ENCODE data around the gene EEIG1.

The EEIG1 gene

GRCh38 chr9:127999461-127999860 is 18.7 kb upstream of the EEIG1 start:
- DNase-seq: no peak

DNA sequence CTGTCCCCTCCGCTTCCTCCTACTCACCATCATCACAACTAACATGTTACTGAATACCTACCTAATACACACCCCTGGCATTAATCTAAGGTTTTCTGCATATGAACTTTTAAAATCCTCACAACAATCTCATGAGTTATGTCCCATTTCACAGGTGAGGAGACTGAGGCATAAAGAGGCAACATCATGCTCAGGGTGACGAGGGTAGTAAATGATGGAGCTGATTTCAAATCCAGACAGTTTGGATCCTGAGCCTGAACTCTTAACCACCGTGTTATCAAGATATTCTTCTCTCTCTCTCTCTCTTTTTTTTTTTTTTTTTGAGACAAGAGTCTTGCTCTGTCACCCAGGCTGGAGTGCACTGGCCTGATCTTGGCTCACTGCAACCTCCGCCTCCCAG is 12.9 kb upstream of the EEIG1 start:
- DNase-seq: no peak

DNA sequence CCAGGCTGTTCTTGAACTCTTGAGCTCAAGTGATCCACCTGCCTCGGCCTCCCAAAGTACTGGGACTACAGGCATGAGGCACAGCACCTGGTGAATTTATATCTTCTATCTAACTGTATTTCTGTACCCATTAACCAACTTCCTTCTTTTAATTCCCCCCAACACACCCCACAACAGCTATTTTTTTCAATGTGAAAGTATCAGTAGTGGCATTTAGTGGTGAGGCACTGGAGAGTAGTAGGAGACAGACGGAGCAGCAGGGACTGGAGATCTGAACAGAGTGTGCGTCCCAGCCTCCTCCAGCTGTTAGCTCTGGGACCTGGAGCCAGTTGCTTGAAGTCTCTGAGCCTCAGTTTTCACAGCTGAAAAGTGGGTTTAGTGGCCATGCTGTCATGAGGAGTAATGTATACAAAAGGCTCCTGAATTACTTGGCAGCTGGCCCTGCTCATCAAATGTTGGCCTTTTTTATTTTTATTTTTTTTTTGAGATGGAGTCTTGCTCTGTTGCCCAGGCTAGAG is 11.0 kb upstream of the EEIG1 start:
- no peak for DNase-seq

- DNase-seq: no peak
Observed at GRCh38 chr9:127991017-127991756, 10.4 kb upstream of the EEIG1 start.

DNA sequence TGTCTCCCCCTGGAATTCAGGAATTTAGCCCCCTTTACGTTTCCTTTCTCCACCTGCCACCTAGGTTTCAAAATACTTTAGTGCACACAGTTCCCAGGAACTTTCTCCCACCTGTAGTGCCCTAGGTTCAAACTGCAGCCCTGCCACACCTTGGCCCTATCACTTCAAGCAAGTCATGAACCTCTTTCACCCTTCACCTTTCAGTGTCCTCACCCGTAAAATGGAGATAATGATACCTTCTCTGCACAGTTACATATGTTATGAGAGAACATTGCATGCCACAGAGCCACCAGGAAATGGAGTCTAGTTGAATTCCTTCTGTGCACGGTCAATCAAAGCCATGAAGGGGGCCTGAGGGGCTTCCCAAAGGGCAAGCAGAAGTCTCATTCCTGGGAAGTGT is 9.8 kb upstream of the EEIG1 start:
- no peak for DNase-seq

GRCh38 chr9:127989094-127989493 is 8.3 kb upstream of the EEIG1 start:
- DNase-seq: no peak

- DNase-seq: no peak
Observed at GRCh38 chr9:127987103-127987614, 6.4 kb upstream of the EEIG1 start.

- no peak for DNase-seq
Observed at GRCh38 chr9:127985011-127985410, 4.2 kb upstream of the EEIG1 start.

DNA sequence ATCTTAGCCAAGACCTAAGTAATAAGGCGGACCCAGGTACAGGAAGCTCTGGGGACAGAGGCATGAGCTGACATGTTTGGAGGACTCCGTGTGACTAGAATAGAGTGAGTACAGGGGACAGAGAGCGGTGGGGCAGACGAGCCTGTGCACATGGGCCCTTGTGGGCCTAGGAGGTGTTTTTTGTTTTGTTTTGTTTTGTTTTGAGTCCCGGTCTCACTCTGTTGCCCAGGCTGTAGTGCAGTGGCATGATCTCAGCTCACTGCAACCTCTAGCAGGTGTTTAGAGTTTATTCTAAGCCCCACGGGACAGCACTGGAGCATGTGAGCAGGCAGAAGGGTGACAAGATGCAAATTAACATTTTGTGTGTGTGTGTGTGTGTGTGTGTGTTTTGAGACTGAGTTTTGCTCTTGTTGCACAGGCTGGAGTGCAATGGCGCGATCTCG is 3.1 kb upstream of the EEIG1 start:
- no peak for DNase-seq

- no peak for DNase-seq
Observed at GRCh38 chr9:127982912-127983311, 2.1 kb upstream of the EEIG1 start.

- DNase-seq: no peak
Observed at GRCh38 chr9:127981559-127982121, 851 bp upstream of the EEIG1 start.

DNA sequence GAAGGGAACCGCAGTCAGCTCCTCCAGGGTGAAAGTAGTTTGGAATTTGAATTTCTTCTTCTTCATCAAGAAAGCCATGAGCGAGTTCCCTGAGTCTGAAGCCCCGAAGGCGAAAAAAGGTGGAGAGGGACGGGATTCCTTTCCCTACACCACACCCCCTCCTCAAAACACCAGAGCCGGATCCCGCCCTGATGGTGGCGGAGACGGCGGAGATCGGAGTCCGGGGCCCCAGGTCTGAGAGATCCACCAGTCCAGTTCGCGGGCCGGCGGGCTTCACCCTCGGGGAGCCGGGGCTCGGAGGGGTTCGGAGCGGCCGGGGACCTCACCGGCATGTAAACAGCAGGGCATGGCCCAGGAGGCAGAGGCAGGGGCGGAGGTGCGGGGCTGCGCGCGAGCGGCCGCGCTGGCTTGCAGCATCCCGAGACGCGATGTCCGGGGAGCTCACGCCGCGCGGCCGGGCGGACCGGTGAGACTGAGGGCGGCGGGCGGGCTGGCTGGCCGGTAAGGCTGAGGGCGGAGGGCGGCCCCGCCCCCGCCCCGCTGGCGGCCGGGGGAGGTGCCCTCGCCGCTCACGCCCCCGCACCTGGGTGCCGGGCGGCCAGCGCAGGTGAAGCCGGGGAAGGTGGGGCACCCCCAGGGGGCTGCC is 606 bp downstream of the EEIG1 start:
- DNase-seq: peak; percentile 45

DNA sequence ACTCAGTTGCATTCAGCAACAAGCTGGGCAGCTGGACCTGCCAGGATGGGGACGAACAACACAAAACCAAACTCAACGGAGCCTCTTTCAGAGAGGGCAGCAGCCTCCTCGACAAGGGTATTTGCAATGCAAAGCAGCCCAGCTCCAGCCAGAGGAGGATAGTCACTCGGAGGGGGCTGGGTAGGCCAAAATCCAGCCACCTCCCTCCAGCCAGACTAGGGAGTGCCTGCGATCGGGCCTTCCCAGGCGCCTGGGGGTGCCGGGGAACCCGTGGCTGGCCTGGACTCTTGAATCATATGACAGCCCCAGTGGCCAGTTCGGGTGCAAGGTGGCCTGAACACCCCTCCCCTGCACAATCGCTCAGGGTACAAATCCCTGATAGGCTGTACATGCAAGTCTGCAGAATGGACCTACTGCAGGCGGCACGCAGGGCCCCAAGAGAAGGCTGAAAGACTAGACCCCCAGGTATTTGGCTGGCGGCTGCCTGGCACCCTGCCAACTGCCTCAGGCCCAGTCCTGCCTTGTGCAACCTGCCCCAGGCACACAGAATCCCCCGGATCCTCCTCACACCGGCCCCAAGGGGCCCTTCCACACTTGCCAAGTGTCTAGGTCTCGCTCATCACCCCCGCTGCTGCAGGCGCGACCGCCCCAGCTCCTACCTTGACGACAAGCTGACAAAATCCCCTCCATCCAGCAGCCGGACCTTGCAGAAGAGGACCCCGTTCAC is 1.3 kb downstream of the EEIG1 start:
- DNase-seq: no peak

DNA sequence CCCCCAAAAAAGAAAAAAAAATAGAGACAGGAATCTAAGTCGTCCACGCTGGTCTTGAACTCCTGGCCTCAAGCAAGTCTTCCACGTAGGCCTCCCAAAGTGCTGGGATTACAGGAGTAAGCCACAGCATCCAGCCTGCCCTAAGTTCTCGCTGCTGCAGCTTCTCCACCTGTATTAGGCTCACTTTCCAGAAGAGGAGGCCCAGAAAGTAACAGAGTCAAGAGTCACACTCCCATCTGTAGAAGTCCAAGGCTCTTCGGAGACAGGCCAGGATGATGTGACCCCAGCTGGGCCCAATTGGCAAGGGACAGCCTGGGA is 1.8 kb downstream of the EEIG1 start:
- DNase-seq: no peak

DNA sequence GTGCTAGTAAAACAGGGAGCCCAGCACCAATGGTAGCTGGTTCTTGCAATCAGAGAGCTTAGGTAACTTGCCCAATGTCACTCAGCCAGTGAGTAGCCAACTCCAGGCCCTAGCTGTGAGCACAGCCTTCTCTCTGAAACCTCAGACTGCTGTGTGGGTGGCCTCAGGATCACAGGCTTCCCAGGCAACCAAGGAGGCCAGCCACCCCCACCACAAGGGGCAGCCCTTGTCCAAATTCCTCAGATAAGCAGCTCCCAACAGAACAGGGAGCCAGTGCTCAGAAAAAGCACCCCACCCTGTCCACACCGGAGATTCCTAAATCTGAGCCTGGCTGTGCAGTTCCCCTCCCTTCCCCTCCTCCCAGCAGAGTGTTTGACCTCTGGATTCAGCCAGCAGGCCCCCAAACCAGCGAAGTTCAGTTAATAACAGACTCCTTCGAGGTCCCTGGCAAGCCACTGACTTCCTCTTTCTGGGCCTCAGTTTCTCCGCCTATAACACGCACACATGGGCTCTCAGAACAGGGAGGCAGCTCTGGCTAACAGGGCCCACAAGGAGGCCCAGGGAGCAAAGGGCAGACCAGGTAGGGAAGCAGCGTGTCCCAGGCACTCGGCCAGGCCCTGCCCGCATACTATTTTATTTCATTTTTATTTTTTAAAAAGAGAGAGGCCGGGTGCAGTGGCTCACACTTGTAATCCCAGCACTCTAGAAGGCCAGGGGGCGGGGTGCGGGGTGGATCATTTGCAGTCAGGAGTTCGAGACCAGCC is 2.7 kb downstream of the EEIG1 start:
- DNase-seq: no peak

DNA sequence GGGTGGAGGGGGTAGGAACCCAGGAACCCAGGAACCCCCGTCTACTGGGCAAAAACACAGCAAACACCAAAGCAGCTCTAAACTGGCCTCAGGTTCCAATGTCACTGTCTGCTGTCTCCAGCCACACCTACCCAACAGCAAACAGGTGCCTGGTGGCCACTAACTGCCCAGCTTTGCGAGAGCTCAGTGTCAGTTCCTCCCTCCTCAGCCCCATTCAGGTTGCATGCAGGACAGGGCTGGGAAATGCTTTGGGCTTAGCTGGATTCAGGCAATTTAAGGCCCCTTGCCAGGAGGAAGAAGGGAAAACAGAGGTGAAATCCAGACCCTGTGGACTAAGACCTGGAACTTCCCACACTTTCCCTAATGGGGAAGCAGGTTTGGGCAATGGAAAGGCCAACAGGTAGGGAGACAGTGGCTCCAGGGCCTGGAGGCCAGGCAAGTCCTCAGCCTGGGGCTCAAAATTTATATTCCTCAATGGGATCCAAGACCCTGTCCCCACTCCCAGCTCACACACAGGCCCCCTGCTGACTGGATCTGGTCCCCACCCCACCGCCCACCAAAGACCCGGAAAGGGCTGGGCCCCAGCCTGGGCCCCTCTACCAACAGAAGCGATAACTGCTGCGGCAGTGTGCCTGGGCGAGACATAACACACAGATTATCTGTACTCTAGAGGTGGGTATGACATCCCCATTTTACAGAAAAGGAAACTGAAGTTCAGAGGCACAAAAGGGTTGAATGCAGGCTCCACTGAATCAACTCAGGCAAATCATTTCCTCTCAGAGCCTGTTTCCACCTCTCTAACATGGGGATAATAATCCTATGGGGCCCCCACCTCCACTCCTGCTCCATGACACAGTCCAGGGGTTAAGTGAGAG is 3.5 kb downstream of the EEIG1 start:
- no peak for DNase-seq

DNA sequence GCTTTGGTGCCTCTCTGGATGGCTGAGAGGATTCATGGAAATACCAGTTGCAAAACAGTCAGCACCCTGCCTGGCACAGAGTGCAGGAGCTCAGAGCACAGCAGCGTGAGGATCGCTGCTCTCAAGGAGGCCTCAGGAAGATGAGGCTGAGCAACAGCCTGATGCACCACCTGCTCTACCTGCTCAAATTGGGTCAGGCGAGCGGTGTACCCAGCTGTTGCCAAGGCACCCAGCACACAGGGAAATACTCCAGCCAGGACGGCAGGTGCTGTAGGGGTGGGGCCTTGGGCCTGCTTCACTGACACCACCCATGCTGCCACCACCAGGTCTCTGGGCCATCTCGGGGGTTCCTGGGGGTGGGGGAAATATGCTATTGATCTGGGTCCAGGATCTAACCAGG is 4.3 kb downstream of the EEIG1 start:
- no peak for DNase-seq

- no peak for DNase-seq
Observed at GRCh38 chr9:127975376-127976315, 5.1 kb downstream of the EEIG1 start.

- DNase-seq: no peak
Observed at GRCh38 chr9:127974769-127975261, 6.0 kb downstream of the EEIG1 start.
